SKM-1 treated with dmso at 0.1 percent for 144 hours (cell line): ENCODE measurements around the gene MCM3.

Source experiments
- DNase-seq: peaks from one replicate; lab custom pipeline; 2025; ENCODE audit not compliant: unreplicated experiment; lab: John Stamatoyannopoulos, UW

MCM3 gene

DNA sequence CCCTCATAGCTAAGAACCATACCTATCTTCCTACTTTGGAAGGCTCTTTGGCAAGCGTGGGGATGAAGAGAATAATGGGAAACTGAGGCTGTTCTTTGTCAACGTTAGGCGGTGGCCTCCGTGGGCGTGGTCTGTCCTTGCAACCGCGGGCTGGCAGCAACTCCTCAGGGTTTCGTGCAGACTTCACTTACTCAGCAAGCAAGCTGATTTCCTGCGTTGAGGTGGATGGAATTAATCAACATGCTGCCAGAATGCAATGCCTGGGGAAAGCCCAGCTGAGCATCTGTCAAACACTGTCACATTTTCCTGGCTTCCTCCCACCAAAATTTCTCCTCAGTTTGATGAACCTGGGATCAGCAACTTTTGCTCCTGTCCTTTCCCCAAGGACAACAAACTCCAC is 31.0 kb downstream of the MCM3 start:
- DNase-seq = no peak

GRCh38 chr6:52251113-52251512 is 33.4 kb downstream of the MCM3 start:
- DNase-seq = no peak

DNA sequence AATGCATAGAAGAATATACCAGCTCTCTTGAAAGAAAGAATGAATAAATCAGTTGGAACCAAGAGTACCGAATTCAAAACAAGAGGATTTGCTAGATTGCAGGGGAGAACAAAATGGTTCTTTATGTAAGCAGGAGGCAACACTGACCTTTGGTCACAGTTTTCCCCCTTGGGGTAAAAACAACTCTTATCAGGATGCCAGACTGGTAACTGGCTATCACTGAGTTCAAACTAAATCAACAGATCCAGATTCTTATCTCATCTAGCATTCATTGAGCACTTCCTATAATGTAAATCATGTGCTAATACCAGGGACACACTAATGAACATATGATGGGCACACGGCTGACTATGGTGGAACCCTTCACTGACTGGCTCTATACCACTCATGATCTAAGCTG is 35.5 kb downstream of the MCM3 start:
- no peak for DNase-seq

- no peak for DNase-seq
Observed at GRCh38 chr6:52245425-52245824, 39.1 kb downstream of the MCM3 start.

GRCh38 chr6:52244400-52244799 is 40.1 kb downstream of the MCM3 start, which contains the start of gene IL17F:
Gene IL17F, minus strand, starts transcription at chr6:52244500. Its CDS starts 71 bp downstream, at chr6:52244429.
- no peak for DNase-seq

DNA sequence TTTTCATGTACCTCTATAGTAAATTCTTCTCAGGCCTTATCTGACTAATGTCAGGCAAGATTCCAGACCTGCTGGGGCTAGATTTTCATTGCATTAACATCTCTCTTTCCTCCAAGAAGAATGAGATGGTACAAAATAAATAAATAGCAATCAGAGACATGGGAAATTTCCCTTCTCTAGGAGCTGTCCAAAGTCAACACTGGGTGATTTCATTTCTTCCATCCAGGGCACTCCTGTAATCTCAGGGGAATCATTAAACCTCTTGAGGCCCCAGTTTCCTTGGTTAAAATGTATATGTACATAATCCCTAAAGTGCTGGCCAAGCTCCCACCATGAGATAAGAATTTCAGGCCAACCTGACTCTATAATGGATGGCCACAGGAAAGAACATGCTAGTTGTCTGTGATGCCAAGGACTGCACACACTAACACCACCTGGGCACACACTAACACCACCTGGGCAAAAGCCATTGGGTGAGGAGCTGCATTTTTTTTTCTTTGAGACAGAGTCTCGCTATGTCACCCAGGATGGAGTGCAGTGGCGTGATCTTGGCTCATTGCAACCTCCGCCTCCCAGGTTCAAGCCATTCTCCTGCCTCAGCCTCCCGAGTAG is 41.2 kb downstream of the MCM3 start:
- DNase-seq = no peak

DNA sequence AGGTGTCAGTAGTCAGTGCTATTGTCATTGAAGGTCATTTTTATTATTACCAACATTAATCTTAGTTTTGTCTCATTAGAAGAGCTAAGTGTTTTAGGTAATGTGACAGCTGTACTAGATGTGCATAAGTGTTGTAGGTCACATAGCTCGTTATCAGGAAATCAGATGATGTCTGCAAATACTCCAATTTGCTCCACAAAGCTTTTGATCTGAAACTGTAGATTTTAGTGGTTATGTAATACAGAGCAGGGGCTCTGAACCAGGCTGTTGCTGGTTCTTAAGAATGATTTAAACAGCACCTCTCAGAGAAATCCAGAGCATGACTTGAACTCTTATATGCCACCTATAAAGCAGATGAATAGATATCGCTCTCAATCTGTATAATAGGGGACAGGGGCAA is 42.7 kb downstream of the MCM3 start:
- no peak for DNase-seq

- DNase-seq = peak; percentile 8
Observed at GRCh38 chr6:52233975-52234823, 50.3 kb downstream of the MCM3 start.

GRCh38 chr6:52233005-52233404 is 51.5 kb downstream of the MCM3 start:
- DNase-seq = no peak

- DNase-seq = no peak
Observed at GRCh38 chr6:52231406-52232127, 53.0 kb downstream of the MCM3 start.

DNA sequence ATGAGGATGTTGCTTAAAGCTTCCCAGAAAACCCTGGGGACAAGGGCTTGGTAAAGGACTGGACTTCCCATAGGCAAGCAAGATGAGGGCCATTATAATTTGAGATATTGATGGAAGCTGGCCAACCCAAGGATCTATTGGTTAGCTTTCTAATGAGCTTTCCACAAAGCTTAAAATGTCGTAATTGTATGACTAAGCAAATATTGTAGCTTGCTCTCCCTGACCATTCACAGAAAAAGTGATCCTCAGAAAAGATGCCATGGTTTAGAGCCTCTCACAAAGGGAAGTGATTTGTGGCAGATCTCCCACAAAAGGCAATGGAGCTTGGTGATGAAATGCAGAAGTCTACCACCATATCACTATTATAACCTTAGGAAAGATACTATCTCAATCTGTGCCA is 53.9 kb downstream of the MCM3 start:
- peak; percentile 6 for DNase-seq

DNA sequence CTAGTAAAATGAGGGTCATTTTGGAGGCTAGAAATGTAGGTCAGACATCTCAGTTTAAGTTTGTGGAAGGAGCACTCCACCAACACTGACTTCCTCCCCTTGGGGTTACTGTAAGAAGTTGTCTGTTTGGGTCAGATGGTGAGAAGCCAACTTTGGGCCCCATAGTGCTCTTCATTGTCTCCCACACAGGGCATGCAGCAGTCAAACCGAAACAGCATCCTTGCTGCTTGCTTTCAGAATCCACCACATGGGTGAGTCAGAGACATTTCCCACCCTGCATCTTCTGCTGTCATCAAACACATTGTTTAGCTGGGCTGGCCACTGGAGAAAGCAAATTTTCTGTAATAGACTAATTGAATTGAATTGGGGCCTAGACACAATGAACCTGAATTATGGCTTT is 57.0 kb downstream of the MCM3 start:
- DNase-seq = no peak

DNA sequence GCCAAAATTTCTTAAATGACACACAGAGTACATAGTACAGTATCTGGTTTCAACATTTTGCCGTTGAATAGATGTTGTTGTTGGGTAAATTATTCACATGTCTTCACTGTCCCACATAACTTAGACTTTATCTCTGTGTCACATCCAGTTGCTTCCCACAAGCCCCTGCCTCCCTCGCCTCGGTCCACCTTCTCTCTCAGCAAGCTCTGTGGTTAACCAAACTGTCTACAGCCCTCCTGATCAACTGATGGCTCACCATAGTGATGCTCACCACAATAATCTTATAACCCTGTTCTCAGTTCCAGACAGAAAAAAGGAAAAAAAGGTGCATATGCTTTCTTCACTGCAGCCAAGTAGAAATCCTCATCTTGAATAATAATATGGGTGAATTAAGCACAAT is 63.2 kb downstream of the MCM3 start:
- no peak for DNase-seq

- DNase-seq = no peak
Observed at GRCh38 chr6:52217761-52218160, 66.8 kb downstream of the MCM3 start.

DNA sequence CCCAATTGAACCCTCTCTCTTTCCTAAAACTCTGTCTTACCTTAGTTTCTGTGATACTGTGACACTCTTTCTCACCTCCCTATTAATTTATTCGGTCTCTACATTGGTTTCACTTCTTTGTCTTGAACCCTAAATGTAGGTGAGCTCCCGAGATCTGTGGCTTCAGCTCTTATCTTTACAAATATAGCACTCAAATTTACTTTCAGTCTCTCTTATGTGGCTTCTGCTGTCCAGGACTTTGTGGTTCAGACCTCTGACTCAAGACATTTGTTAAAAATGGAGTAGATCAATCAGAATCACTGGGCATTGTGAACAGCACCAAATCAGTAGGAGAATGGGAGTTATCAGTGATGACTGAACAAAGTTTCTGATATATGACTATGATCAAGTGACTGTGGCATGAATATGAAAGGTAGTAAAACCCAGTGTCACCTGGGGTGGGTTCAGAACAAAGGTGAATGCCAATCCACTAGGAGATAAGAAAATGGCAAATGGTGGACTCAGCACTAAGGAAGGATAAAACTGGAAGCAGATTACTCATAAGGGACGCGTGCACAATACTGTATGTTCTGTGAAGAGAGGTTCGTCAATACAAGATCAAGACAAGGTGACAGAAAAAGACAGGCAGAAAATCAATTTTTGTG is 67.5 kb downstream of the MCM3 start:
- no peak for DNase-seq

- no peak for DNase-seq
Observed at GRCh38 chr6:52215787-52216186, 68.8 kb downstream of the MCM3 start.
